Fibroblast of skin of back (primary cell): ENCODE measurements around the gene GP1BA.

Source experiments
- DNase-seq: peaks from one replicate; pipeline ENCODE4 v3.0.0-alpha.2; 2013

The GP1BA gene

DNA sequence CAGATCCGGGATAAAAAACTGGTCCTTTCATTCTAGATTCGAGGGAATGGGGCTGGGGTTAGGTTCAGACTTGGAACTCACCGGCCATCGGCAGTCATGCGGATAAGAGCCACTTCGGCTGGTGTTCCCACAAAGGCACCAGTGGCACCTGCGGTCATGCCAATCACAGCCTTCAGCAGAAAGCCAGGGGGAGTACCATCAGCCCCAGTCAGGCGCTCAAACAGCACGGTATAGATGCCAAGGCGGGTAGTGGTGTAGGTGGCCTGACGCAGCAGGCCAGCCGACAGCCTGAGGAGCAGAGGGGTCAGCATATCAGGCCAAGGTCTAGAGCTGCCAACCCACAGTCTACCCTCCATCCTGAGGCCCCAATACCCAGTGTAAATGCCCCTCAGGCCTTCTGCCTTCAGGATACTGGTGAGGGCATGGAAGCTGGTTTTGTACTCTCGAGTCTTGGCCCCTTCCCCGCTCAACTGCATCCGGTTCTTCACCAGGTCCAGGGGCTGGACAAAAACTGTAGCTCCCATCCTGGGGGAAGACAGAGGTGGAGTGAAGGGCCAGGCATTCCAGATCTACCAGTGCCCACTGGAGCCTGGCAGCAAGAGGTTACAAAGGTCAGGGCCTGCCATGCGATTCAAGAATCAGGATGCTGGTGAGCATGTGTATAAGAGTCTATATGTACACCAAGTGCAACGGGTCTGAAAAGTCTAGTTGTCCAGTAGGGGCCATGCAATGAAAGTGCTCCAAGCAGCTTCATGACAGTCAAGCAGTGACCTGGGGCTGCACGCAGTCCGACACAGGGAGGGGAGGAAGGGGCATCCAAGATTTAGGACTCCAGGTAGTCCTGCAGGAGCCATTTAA lies 6.8 kb downstream of the GP1BA start:
- no peak for DNase-seq

- DNase-seq: no peak
These were observed 7.4 kb downstream of the GP1BA start for GRCh38 chr17:4939546-4939795.

DNA sequence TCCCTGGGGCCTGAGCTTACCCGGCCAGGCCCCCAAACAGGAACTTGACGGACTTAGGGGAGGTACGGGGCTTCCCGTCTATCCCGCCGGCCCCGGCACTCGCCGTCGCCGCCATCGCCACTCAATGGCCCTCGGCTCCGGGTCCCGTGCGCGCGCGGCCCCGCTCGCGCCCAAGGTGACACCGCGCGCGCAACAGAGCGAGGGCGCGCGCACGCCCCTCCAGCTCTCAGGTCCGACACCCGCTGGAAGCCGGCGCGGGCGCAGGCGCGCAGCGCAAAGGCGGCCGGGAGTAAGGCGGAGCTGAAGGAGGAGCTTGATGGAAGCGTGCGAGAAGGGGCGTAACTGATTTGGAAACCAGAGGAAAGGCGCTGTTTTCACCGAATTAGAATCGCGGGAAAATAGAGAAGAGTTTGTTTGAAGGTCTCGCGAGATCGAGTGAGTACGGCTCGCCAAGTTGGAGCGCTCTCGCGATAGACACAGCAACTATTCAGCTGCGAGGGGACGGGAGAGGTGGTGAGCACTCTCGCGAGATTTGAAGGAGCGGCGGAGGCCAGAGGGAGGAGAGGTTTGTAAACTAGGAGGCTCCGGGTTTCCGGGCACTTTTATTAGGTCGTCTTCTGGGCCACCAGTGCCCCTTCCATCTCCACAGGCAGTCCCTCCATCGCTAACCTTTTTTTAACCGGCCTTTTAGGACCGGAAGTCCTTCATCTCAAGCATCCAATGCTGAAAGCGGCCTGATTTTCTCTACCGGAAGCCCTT lies 7.9 kb downstream of the GP1BA start, which contains the start of the genes RNF167 and SLC25A11:
RNF167 (plus strand) TSS at position 473 of the 759 bp plus-strand sequence. CDS start 642 bp downstream, outside the sequence.
SLC25A11 (minus strand) TSS at position 251 of the 759 bp plus-strand sequence; CDS start at position 115, 136 bp downstream.
- DNase-seq: peak; percentile 100

- no peak for DNase-seq
These were observed 8.7 kb downstream of the GP1BA start for GRCh38 chr17:4940555-4941318.

- DNase-seq: no peak
These were observed 9.2 kb downstream of the GP1BA start for GRCh38 chr17:4941319-4941610.

- no peak for DNase-seq
These were observed 10.9 kb downstream of the GP1BA start for GRCh38 chr17:4942760-4943508.

- no peak for DNase-seq
These were observed 12.1 kb downstream of the GP1BA start for GRCh38 chr17:4944163-4944553.

DNA sequence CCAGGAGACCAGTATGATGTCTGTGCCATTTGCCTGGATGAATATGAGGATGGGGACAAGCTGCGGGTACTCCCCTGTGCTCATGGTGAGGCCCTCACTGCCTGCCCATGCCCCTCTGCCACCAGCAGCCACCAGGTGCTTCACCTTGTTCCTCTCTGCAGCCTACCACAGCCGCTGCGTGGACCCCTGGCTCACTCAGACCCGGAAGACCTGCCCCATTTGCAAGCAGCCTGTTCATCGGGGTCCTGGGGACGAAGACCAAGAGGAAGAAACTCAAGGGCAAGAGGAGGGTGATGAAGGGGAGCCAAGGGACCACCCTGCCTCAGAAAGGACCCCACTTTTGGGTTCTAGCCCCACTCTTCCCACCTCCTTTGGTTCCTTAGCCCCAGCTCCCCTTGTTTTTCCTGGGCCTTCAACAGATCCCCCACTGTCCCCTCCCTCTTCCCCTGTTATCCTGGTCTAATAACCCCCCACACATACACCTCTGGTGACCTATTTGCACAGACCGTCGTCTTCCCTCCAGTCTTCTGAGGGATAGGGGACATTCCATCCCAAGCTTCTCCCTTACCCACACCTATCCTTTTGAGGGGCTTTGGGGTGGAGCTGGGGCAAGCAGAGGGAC lies 12.6 kb downstream of the GP1BA start:
- no peak for DNase-seq

GRCh38 chr17:4945176-4945943 lies 13.3 kb downstream of the GP1BA start:
- DNase-seq: peak; percentile 93

- DNase-seq: no peak
These were observed 13.8 kb downstream of the GP1BA start for GRCh38 chr17:4945944-4946280.

- DNase-seq: no peak
These were observed 14.4 kb downstream of the GP1BA start for GRCh38 chr17:4946312-4946976.

DNA sequence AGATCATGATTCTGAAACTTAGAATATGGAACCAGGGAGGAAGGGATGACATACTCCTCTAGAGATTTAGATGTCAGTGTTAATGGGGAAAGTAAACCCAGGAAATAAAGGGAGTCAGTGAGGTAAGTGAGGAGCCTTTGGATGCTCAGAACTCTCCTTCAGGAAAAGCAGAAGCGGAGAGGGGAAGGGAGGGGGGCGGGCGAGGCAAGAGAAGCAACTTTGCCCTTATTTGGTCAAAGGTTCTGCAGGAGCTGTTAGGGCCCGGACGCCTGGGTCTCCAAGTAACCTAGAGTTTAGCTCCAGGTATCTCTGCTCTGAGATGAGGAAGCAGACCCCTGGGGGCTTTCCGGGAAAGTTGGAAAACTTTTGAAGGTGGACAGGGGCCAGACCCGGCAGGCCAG lies 14.9 kb downstream of the GP1BA start:
- peak; percentile 65 for DNase-seq

GRCh38 chr17:4947411-4948165 lies 15.5 kb downstream of the GP1BA start:
- DNase-seq: peak; percentile 76

DNA sequence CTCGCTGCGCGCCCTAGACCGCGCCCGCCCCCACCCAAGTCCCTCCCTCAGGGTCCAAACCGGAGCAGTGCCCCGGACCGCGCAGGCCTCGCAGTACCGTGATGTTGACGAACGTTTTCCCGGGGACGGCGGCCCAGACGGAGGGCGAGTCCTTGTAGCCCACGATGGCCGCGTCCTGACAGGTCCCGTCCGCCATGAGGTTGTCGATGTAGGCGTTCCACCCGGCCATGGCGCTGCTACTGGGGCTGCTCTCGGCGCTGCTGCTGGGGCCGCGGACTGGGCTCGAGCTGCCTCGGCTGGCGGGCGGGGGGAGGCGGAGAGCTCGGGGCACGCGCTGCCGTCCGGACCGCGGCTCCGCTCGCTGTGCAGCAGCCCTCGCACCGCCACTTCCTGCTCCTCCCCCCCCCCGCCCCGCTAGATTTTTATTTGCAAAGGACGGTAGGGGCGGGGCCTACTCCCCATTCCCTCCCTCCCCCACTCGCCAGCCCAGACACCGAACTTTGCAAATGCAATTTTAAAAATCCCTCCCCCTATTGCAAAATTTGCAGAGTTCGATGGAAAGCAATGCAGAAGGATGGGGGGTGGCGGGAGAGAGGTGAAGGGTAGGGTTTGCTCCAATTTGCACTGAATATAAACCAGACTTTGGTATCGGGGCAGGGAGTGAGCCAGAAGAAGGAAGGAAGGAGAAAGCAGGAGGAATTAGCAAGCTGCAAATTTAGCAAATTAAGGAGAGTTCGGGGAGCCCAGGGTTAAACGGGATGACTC lies 16.3 kb downstream of the GP1BA start, which contains the start of gene PFN1:
PFN1 (minus strand) TSS at position 365 of the 765 bp plus-strand sequence; CDS start at position 229, 136 bp downstream.
- DNase-seq: peak; percentile 91

- DNase-seq: peak; percentile 91
These were observed 16.8 kb downstream of the GP1BA start for GRCh38 chr17:4948931-4949320.

GRCh38 chr17:4949321-4950074 lies 17.4 kb downstream of the GP1BA start:
- DNase-seq: peak; percentile 75

DNA sequence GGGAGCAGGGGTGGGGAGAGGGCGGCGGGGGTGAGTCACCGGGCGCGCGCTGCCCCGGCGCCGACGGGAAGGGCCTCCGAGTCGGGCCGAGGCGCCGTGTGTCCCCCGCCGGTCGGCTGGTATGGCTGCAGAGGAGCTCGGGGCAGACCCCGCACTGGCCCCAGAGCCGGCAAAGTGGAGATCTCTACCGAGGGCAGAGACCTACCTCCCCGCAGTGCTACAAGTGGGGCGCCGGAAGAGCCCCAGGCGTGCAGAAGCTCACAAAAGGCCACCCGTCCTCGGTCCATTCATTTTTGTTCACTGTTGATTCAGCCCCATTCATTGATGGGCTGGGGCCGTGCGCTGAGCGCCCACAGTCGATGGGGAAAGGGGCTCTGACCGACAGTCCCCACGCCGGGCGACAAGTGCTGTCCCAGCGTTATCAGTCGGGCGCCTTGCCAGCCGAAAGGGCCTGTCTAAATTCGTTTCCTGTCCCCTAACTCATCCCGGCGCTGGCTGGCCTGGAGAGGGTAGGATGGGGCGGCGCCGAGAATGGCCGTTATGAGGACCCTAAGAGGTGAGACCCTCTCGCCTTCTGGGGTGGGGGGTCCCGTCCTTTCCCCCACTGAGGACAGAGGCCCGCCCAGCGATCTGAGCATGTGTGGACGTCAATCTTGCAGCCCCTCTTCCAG lies 18.1 kb downstream of the GP1BA start:
- no peak for DNase-seq

GRCh38 chr17:4950746-4951204 lies 18.7 kb downstream of the GP1BA start, which contains the start of gene ENO3:
ENO3 (plus strand) TSS chr17:4951119; CDS start chr17:4951830, 711 bp downstream.
- DNase-seq: no peak
